ENCODE measurements around the gene PRR29.

DNA sequence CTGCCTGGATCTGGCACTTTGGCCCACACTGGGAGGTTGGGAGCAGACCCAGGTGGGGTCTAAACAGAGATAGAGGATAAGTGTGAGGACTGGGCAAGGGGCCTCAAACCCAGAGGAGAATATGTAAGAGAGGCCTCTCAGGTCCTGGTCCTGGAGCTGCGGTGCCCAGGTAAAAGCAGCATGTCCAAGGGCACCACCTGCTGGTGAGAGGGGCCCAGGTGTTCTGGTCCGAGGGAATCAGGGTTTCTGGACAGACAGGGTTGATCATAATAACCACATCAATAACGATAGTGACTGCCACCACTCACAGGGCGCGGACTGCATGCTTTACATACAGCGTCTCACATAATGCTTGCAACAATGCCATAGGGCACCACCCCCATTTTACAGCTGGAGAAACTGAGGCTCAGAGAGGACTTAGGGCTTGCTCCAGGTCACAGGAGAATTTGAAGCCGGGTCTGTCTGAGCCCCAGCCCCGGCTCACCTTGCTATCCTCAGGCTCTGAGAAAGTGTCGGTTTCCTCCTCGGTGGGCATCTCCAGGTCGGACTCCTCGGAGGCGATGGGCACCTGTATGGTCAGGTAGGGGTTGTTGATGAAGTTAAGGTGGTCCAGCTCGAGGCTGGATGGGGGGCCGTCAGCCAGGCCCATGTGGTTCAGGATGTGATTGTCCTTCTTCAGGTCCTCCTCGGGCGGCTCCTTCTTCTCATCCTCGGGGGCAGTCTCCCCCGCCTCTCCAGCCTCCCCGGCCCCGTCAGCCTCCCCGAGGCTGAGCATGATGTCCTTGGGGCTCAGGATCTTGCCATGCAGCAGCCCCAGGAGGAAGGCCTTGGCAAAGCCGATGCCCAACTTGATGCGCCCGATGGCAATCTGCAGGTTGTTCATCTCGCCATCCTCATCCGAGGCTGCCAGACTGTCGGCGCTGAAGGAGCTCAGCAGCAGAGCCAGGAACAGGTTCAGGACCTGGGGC, 46.9 kb upstream of the PRR29 start:
- TF ChIP-seq, protein P1, sequence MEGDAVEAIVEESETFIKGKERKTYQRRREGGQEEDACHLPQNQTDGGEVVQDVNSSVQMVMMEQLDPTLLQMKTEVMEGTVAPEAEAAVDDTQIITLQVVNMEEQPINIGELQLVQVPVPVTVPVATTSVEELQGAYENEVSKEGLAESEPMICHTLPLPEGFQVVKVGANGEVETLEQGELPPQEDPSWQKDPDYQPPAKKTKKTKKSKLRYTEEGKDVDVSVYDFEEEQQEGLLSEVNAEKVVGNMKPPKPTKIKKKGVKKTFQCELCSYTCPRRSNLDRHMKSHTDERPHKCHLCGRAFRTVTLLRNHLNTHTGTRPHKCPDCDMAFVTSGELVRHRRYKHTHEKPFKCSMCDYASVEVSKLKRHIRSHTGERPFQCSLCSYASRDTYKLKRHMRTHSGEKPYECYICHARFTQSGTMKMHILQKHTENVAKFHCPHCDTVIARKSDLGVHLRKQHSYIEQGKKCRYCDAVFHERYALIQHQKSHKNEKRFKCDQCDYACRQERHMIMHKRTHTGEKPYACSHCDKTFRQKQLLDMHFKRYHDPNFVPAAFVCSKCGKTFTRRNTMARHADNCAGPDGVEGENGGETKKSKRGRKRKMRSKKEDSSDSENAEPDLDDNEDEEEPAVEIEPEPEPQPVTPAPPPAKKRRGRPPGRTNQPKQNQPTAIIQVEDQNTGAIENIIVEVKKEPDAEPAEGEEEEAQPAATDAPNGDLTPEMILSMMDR (IDR thresholded peaks at IDR 0.05) = peak; percentile 28 to 66 (median 54)
- no peak for TF ChIP-seq POLR2A (IDR thresholded peaks at IDR 0.05)
